Breast epithelium (tissue), 4 donors: ENCODE data around the gene TMEM26. TPM values are rescaled to one million over a fixed set of nuclear protein-coding genes. Genes with fewer than 3 reads are reported as not detected.

Experiments
- DNase-seq, 2 donors: peaks; one replicate each; pipeline ENCODE4 v3.0.0-alpha.2; 2019; ENCODE audit warnings: low spot score in 2 of 2
- H3K27ac ChIP-seq, 2 donors: fragments of 200-600 bp; sonication (generic) in 1 of 2; one replicate each; pipeline ENCODE4 v1.5.1; 2016 to 2019; ENCODE audit warnings: mild to moderate bottlenecking in 1 of 2
- H3K27me3 ChIP-seq, 2 donors: fragments of 200-600 bp; sonication (generic) in 1 of 2; one replicate each; pipeline versions ENCODE4 v1.5.1 to v1.6.0; 2017 to 2019; ENCODE audit warnings: control low read depth in 1 of 2, mild to moderate bottlenecking in 1 of 2
- H3K36me3 ChIP-seq: fragments of 200-600 bp; one replicate; pipeline ENCODE4 v1.5.1; 2019
- H3K4me1 ChIP-seq, 2 donors: fragments of 200-600 bp; sonication (generic); one replicate each; pipeline ENCODE4 v1.5.1; 2016 to 2019; ENCODE audit warnings: control low read depth in 1 of 2
- H3K4me3 ChIP-seq, 3 donors: fragments of 200-600 bp; sonication (generic); 1 replicate in 2 of 3; 2 replicates in 1 of 3; pipeline ENCODE4 v1.5.1; 2016 to 2019; ENCODE audit warnings: mild to moderate bottlenecking in 3 of 3, moderate library complexity in 2 of 3
- H3K9me3 ChIP-seq, 2 donors: fragments of 200-600 bp; sonication (generic) in 1 of 2; one replicate each; pipeline ENCODE4 v1.5.1; 2016 to 2019; ENCODE audit warnings: control low read depth in 1 of 2
- CTCF ChIP-seq, 3 donors: fragments of 450-650 bp; IDR thresholded peaks; one replicate each; pipeline ENCODE4 v1.5.1; 2016 to 2017; ENCODE audit warnings: antibody characterized with exemption in 3 of 3, mild to moderate bottlenecking in 3 of 3, moderate library complexity in 3 of 3
- POLR2A ChIP-seq: fragments of 450-650 bp; IDR thresholded peaks from one replicate; pipeline ENCODE4 v1.6.1; 2016; ENCODE audit warnings: antibody characterized with exemption, mild to moderate bottlenecking, moderate library complexity
- POLR2AphosphoS5 ChIP-seq, 3 donors: sonication (generic); formaldehyde crosslinking; IDR thresholded peaks; one replicate each; pipeline ENCODE4 v1.6.1; 2017; ENCODE audit warnings: antibody characterized with exemption in 3 of 3
- intact Hi-C: fragments of 100-400 bp; cut with DNase I; formaldehyde crosslinking; loops from one replicate; pipeline ENCODE4 v1.15.1; 2023; ENCODE audit warnings: low total_unique reads
- total RNA-seq, 3 donors: library from RNA; depleted of rRNA; stranded (reverse); fragments of >200 nt; gene quantifications; one replicate each; pipeline ENCODE4 v1.1.0, GENCODE V29; 2016

The TMEM26 gene
- total RNA-seq, 3 donors from 2014 or later = 17.4 to 19.0 TPM; not detected in 1

- Histone ChIP-seq H3K4me1 (no peaks in the 10 kb centered on the region), H3K27me3 (no peaks in the 10 kb centered on the region), H3K36me3 (no peaks in the 10 kb centered on the region), H3K9me3 (no peaks in the 10 kb centered on the region), H3K27ac (no peak overlapping the region), H3K4me3 (no peak overlapping the region)
- TF ChIP-seq POLR2A (no peak), POLR2AphosphoS5 (IDR thresholded peaks at IDR 0.05) (no peak), CTCF (IDR thresholded peaks at IDR 0.05) (no peak)
- intact Hi-C loops = no loop called here
- DNase-seq = no peak
Observed at GRCh38 chr10:61477451-61477850, 24.3 kb upstream of the TMEM26 start.

GRCh38 chr10:61476529-61476928, 23.3 kb upstream of the TMEM26 start:
- Histone ChIP-seq H3K27me3 (no peaks in the 10 kb centered on the region), H3K9me3 (no peaks in the 10 kb centered on the region), H3K4me1 (no peaks in the 10 kb centered on the region), H3K4me3 (no peak overlapping the region), H3K36me3 (no peaks in the 10 kb centered on the region), H3K27ac (no peak overlapping the region)
- no peak for DNase-seq
- intact Hi-C loops = no loop called here
- TF ChIP-seq POLR2A = no peak
- TF ChIP-seq POLR2AphosphoS5 (IDR thresholded peaks at IDR 0.05) = no peak
- no peak for TF ChIP-seq CTCF (IDR thresholded peaks at IDR 0.05)

- intact Hi-C loops = no loop called here
- no peaks in the 10 kb centered on the region for H3K36me3 ChIP-seq
- no peaks in the 10 kb centered on the region for H3K9me3 ChIP-seq
- no peak overlapping the region for H3K27ac ChIP-seq
- no peak overlapping the region for H3K4me3 ChIP-seq
- no peaks in the 10 kb centered on the region for H3K4me1 ChIP-seq
- TF ChIP-seq CTCF (IDR thresholded peaks at IDR 0.05) (no peak), POLR2A (no peak), POLR2AphosphoS5 (IDR thresholded peaks at IDR 0.05) (no peak)
- no peaks in the 10 kb centered on the region for H3K27me3 ChIP-seq
- no peak for DNase-seq
Observed at GRCh38 chr10:61475449-61475873, 22.3 kb upstream of the TMEM26 start.

- Histone ChIP-seq H3K4me3 (no peak overlapping the region), H3K9me3 (no peaks in the 10 kb centered on the region), H3K27ac (no peak overlapping the region), H3K4me1 (no peaks in the 10 kb centered on the region), H3K36me3 (no peaks in the 10 kb centered on the region), H3K27me3 (no peaks in the 10 kb centered on the region)
- intact Hi-C loops = no loop called here
- DNase-seq = no peak
- TF ChIP-seq POLR2AphosphoS5 (IDR thresholded peaks at IDR 0.05) = no peak
- no peak for TF ChIP-seq CTCF (IDR thresholded peaks at IDR 0.05)
- no peak for TF ChIP-seq POLR2A
Observed at GRCh38 chr10:61472090-61472674, 19.0 kb upstream of the TMEM26 start.

- TF ChIP-seq POLR2AphosphoS5 (IDR thresholded peaks at IDR 0.05) = no peak
- H3K9me3 ChIP-seq = no peaks in the 10 kb centered on the region
- H3K36me3 ChIP-seq = no peaks in the 10 kb centered on the region
- H3K4me3 ChIP-seq = no peak overlapping the region
- intact Hi-C loops = no loop called here
- no peaks in the 10 kb centered on the region for H3K27me3 ChIP-seq
- H3K4me1 ChIP-seq = no peaks in the 10 kb centered on the region
- DNase-seq = no peak
- H3K27ac ChIP-seq = no peak overlapping the region
Observed at GRCh38 chr10:61471491-61471890, 18.3 kb upstream of the TMEM26 start.

- Histone ChIP-seq H3K4me1 (no peaks in the 10 kb centered on the region), H3K36me3 (no peaks in the 10 kb centered on the region), H3K27ac (no peak overlapping the region), H3K27me3 (no peaks in the 10 kb centered on the region), H3K9me3 (no peaks in the 10 kb centered on the region), H3K4me3 (no peak overlapping the region)
- no peak for TF ChIP-seq POLR2AphosphoS5 (IDR thresholded peaks at IDR 0.05)
- no peak for TF ChIP-seq POLR2A
- TF ChIP-seq CTCF (IDR thresholded peaks at IDR 0.05) = no peak
- DNase-seq = no peak
- intact Hi-C loops = no loop called here
Observed at GRCh38 chr10:61470740-61471139, 17.6 kb upstream of the TMEM26 start.
